ENCODE results near the gene LCE1A.
A peak's percentile ranks its signal among the peaks of the same experiment; 100 is the strongest.

Gene LCE1A

GRCh38 chr1:152870831-152871730 lies 43.8 kb downstream of the LCE1A start:
- no peaks in the 10 kb centered on the region for H3K4me1 Mint-ChIP-seq
- H3K9me3 Mint-ChIP-seq: peaks cover 5% of the 10 kb centered on the region

GRCh38 chr1:152871731-152872126 lies 44.5 kb downstream of the LCE1A start:
- no peaks in the 10 kb centered on the region for H3K4me1 Mint-ChIP-seq
- H3K27ac Mint-ChIP-seq: no peak overlapping the region
- H3K4me3 Mint-ChIP-seq: no peak overlapping the region
- DNase-seq: no peak
- H3K27me3 Mint-ChIP-seq (ENCODE audit: low read depth, poor library complexity): peaks cover 9% of the 10 kb centered on the region
- TF ChIP-seq CTCF (IDR thresholded peaks at IDR 0.05): no peak
- peaks cover 5% of the 10 kb centered on the region for H3K9me3 Mint-ChIP-seq
- no peaks in the 10 kb centered on the region for H3K36me3 Mint-ChIP-seq (ENCODE audit: low read depth)

More at GRCh38 chr1:152870831-152871730, 43.8 kb downstream of the LCE1A start:
- TF ChIP-seq CTCF (IDR thresholded peaks at IDR 0.05): peak; percentile 24
- H3K4me3 Mint-ChIP-seq: no peak overlapping the region
- peak; percentile 12 for DNase-seq
- no peaks in the 10 kb centered on the region for H3K36me3 Mint-ChIP-seq (ENCODE audit: low read depth)
- no peak overlapping the region for H3K27ac Mint-ChIP-seq
- peaks cover 9% of the 10 kb centered on the region for H3K27me3 Mint-ChIP-seq (ENCODE audit: low read depth, poor library complexity)

GRCh38 chr1:152873495-152873894 lies 46.2 kb downstream of the LCE1A start:
- Mint-ChIP-seq H3K27me3 (ENCODE audit: low read depth, poor library complexity) (peaks cover 9% of the 10 kb centered on the region), H3K36me3 (ENCODE audit: low read depth) (no peaks in the 10 kb centered on the region), H3K9me3 (peaks cover 18% of the 10 kb centered on the region), H3K4me1 (no peaks in the 10 kb centered on the region), H3K27ac (no peak overlapping the region), H3K4me3 (no peak overlapping the region)
- TF ChIP-seq CTCF (IDR thresholded peaks at IDR 0.05): no peak
- no peak for DNase-seq

GRCh38 chr1:152876827-152877226 lies 49.6 kb downstream of the LCE1A start:
- Mint-ChIP-seq H3K9me3 (peaks cover 43% of the 10 kb centered on the region), H3K27me3 (ENCODE audit: low read depth, poor library complexity) (peaks cover 4% of the 10 kb centered on the region), H3K4me3 (no peak overlapping the region), H3K27ac (no peak overlapping the region), H3K36me3 (ENCODE audit: low read depth) (no peaks in the 10 kb centered on the region), H3K4me1 (no peaks in the 10 kb centered on the region)
- no peak for DNase-seq
- TF ChIP-seq CTCF (IDR thresholded peaks at IDR 0.05): no peak
